ENCODE results near the gene MPZL1.

DNA sequence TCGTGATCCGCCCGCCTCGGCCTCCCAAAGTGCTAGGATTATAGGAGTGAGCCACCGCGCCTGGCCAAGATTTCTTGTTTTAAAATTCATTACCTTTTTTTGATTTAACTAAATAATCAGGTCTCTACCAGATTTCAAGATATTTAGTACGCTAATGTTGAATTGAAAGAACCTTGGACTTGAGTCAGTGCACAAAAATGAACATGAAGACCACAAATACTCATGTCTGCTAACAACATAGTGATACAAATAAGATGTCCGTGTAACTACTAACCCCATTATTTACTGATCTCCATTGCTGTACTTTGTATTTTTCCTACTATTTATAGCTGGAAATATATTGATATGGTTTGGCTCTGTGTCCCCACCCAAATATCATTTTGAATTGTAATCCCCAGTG is 16.4 kb downstream of the MPZL1 start:
- TF ChIP-seq RAD21 (IDR thresholded peaks at IDR 0.05; ENCODE audit: low read depth) (no peak), TCF12 (IDR thresholded peaks at IDR 0.05; ENCODE audit: low read depth) (no peak), EP300 (IDR thresholded peaks at IDR 0.05; ENCODE audit: borderline replicate concordance) (no peak)
- TF ChIP-seq, protein P1, sequence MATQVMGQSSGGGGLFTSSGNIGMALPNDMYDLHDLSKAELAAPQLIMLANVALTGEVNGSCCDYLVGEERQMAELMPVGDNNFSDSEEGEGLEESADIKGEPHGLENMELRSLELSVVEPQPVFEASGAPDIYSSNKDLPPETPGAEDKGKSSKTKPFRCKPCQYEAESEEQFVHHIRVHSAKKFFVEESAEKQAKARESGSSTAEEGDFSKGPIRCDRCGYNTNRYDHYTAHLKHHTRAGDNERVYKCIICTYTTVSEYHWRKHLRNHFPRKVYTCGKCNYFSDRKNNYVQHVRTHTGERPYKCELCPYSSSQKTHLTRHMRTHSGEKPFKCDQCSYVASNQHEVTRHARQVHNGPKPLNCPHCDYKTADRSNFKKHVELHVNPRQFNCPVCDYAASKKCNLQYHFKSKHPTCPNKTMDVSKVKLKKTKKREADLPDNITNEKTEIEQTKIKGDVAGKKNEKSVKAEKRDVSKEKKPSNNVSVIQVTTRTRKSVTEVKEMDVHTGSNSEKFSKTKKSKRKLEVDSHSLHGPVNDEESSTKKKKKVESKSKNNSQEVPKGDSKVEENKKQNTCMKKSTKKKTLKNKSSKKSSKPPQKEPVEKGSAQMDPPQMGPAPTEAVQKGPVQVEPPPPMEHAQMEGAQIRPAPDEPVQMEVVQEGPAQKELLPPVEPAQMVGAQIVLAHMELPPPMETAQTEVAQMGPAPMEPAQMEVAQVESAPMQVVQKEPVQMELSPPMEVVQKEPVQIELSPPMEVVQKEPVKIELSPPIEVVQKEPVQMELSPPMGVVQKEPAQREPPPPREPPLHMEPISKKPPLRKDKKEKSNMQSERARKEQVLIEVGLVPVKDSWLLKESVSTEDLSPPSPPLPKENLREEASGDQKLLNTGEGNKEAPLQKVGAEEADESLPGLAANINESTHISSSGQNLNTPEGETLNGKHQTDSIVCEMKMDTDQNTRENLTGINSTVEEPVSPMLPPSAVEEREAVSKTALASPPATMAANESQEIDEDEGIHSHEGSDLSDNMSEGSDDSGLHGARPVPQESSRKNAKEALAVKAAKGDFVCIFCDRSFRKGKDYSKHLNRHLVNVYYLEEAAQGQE (IDR thresholded peaks at IDR 0.05; ENCODE audit: low read depth), result no peak
